Tibial nerve (tissue), 4 donors: ENCODE measurements around the gene PRKCZ.

Source experiments
- EP300 ChIP-seq, 2 donors: sonication (generic); formaldehyde crosslinking; IDR thresholded peaks; one replicate each; pipeline ENCODE4 v1.6.1; 2017; ENCODE audit warnings: antibody characterized with exemption in 2 of 2, mild to moderate bottlenecking in 1 of 2
- POLR2A ChIP-seq, 2 donors: fragments of 450-650 bp; IDR thresholded peaks; one replicate each; pipeline ENCODE4 v1.6.1; 2017; ENCODE audit warnings: antibody characterized with exemption in 2 of 2, mild to moderate bottlenecking in 2 of 2, moderate library complexity in 2 of 2
- TF ChIP-seq, protein P1 (sequence below), 5 experiments: fragments of 200-600 bp in 3 of 5; fragments of 450-650 bp in 2 of 5; sonication (generic) in 3 of 5; IDR thresholded peaks; one replicate each; pipeline ENCODE4 v1.5.1; 2016 to 2019; ENCODE audit warnings: antibody characterized with exemption in 5 of 5, mild to moderate bottlenecking in 3 of 5, moderate library complexity in 2 of 5

DNA sequence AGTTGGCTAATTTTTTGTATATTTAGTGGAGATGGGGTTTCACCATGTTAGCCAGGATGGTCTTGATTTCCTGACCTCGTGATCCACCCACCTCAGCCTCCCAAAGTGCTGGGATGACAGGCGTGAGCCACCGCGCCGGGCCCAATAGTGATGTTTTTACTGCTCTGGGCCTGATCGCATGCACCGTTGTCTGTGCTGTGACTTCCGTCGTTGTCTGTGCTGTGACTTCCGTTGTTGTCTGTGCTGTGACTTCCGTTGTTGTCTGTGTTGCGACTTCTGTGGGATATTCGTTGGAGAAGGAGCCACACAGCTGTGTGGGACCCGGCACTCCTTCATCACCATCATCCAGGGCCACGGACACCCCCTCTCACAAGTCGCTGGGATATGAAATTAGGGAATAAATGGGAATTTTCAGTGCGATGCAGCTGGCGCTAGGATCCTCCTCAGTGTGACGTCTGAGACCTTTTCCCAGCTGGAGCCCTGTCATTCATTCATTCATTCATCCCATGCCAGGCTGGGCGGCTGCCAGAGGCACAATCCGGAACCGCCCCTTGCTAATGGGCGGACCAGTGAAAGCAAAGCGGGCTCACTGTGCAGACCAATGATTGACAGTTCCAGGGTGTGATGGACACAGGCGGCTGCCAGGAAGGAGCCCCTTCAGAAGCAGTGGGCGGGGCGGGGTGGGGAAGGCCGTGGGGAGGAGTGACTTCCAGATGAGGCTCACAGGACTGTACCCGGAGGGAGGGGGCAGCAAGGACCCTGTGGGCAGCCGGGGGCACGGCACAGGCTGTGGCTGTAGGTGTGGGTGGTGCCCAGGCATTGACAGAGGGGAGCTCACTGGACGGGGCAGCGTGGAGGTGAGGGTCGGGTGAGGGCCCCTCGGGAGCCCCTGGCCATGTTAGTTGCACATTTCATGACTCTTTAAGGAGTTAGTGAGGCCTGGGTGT, 48.9 kb downstream of the PRKCZ start:
- TF ChIP-seq, protein P1, sequence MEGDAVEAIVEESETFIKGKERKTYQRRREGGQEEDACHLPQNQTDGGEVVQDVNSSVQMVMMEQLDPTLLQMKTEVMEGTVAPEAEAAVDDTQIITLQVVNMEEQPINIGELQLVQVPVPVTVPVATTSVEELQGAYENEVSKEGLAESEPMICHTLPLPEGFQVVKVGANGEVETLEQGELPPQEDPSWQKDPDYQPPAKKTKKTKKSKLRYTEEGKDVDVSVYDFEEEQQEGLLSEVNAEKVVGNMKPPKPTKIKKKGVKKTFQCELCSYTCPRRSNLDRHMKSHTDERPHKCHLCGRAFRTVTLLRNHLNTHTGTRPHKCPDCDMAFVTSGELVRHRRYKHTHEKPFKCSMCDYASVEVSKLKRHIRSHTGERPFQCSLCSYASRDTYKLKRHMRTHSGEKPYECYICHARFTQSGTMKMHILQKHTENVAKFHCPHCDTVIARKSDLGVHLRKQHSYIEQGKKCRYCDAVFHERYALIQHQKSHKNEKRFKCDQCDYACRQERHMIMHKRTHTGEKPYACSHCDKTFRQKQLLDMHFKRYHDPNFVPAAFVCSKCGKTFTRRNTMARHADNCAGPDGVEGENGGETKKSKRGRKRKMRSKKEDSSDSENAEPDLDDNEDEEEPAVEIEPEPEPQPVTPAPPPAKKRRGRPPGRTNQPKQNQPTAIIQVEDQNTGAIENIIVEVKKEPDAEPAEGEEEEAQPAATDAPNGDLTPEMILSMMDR (IDR thresholded peaks at IDR 0.05), result no peak
- TF ChIP-seq POLR2A (IDR thresholded peaks at IDR 0.05) (no peak), EP300 (IDR thresholded peaks at IDR 0.05) (no peak)
